AG10803 (cell line): ENCODE results near the gene DAPK1.

Source experiments
- DNase-seq: peaks from one replicate; pipeline ENCODE4 v3.0.0; 2010; ENCODE audit warnings: low read depth
- H3K4me3 ChIP-seq: 2 replicates; pipeline ENCODE4 v1.5.1; 2011; ENCODE audit warnings: mild to moderate bottlenecking, low read length, control low read depth
- CTCF ChIP-seq: conservative IDR thresholded peaks from 2 replicates; pipeline ENCODE4 v1.5.1; 2011; ENCODE audit warnings: mild to moderate bottlenecking, low read length, control low read depth, inconsistent platforms

Gene DAPK1

GRCh38 chr9:87701931-87702421 lies 204.3 kb downstream of the DAPK1 start:
- DNase-seq, result peak; percentile 75
- no peak for TF ChIP-seq CTCF
- H3K4me3 ChIP-seq, result no peak overlapping the region

DNA sequence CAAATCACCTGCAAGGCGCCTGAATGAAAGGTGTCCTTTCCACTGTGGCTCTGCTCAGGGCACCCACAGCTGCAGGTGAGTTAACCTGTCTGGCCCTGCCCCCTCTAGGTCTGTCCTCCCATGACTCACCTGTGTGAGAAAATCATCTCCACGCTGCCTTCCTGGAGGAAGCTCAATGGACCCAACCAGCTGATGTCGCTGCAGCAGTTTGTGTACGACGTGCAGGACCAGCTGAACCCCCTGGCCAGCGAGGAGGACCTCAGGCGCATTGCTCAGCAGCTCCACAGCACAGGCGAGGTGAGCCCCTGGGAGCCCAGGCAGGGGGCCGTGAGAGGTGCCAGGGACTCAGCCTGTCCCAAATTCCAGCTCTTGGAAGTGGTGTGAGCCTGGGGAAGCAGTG lies 205.3 kb downstream of the DAPK1 start:
- no peak for TF ChIP-seq CTCF
- DNase-seq, result no peak

GRCh38 chr9:87703636-87704276 lies 206.1 kb downstream of the DAPK1 start:
- DNase-seq, result no peak
- H3K4me3 ChIP-seq, result no peak overlapping the region
- TF ChIP-seq CTCF, result no peak

More for the DNA sequence above, 205.3 kb downstream of the DAPK1 start:
- no peak overlapping the region for H3K4me3 ChIP-seq

GRCh38 chr9:87704342-87704741 lies 206.7 kb downstream of the DAPK1 start:
- no peak for DNase-seq
- no peak overlapping the region for H3K4me3 ChIP-seq
- no peak for TF ChIP-seq CTCF

DNA sequence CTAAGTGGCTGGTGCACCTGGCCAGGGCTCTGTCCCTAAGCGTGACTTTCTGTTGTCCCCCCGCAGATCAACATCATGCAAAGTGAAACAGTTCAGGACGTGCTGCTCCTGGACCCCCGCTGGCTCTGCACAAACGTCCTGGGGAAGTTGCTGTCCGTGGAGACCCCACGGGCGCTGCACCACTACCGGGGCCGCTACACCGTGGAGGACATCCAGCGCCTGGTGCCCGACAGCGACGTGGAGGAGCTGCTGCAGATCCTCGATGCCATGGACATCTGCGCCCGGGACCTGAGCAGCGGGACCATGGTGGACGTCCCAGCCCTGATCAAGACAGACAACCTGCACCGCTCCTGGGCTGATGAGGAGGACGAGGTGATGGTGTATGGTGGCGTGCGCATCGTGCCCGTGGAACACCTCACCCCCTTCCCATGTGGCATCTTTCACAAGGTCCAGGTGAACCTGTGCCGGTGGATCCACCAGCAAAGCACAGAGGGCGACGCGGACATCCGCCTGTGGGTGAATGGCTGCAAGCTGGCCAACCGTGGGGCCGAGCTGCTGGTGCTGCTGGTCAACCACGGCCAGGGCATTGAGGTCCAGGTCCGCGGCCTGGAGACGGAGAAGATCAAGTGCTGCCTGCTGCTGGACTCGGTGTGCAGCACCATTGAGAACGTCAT lies 208.5 kb downstream of the DAPK1 start:
- H3K4me3 ChIP-seq, result no peak overlapping the region
- TF ChIP-seq CTCF, result no peak
- no peak for DNase-seq

GRCh38 chr9:87707805-87708506 lies 210.3 kb downstream of the DAPK1 start:
- DNase-seq, result peak; percentile 52
- H3K4me3 ChIP-seq, result no peak overlapping the region
- TF ChIP-seq CTCF, result no peak
